Measurements from ENCODE around the gene GPHN.

DNA sequence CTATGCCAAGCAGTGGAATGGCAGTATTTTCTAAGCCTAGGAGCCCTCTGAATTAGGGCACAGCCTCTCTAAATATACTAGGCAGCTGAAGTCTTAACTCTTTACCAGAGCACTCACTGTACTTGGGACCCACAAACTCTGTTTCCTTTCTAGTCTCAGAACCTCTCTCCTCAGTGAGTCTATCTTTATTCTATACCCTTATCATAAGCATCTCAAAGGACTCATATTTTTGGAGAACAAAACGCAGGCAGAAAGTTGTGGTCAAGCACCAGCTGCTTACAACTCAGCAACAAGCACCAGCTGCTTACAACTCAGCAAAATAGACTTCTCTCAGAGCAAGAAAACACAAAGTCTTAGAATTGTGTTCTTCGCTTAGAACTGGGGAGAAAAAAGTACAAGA lies 20.8 kb upstream of the GPHN start:
- no peak for TF ChIP-seq POLR2A (IDR thresholded peaks at IDR 0.05)
- TF ChIP-seq, protein P1, sequence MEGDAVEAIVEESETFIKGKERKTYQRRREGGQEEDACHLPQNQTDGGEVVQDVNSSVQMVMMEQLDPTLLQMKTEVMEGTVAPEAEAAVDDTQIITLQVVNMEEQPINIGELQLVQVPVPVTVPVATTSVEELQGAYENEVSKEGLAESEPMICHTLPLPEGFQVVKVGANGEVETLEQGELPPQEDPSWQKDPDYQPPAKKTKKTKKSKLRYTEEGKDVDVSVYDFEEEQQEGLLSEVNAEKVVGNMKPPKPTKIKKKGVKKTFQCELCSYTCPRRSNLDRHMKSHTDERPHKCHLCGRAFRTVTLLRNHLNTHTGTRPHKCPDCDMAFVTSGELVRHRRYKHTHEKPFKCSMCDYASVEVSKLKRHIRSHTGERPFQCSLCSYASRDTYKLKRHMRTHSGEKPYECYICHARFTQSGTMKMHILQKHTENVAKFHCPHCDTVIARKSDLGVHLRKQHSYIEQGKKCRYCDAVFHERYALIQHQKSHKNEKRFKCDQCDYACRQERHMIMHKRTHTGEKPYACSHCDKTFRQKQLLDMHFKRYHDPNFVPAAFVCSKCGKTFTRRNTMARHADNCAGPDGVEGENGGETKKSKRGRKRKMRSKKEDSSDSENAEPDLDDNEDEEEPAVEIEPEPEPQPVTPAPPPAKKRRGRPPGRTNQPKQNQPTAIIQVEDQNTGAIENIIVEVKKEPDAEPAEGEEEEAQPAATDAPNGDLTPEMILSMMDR (IDR thresholded peaks at IDR 0.05): no peak
- no peak for TF ChIP-seq POLR2AphosphoS5 (IDR thresholded peaks at IDR 0.05)
- TF ChIP-seq EP300 (IDR thresholded peaks at IDR 0.05): no peak
